GM21723 (cell line): ENCODE results near the gene TPPP3.

Source experiments
- ATAC-seq: cut with Tn5 transposase; IDR thresholded peaks from one replicate; pipeline ENCODE4 v1.9.1; 2021; ENCODE audit warnings: mild to moderate bottlenecking, moderate library complexity; ENCODE audit not compliant: unreplicated experiment

The TPPP3 gene

GRCh38 chr16:67406111-67406971, 13.0 kb upstream of the TPPP3 start:
- ATAC-seq: no peak

- ATAC-seq: no peak
Observed at GRCh38 chr16:67405336-67405735, 12.0 kb upstream of the TPPP3 start.

GRCh38 chr16:67404740-67405226, 11.5 kb upstream of the TPPP3 start:
- ATAC-seq: no peak

GRCh38 chr16:67403976-67404555, 10.8 kb upstream of the TPPP3 start:
- ATAC-seq: no peak

- no peak for ATAC-seq
Observed at GRCh38 chr16:67400901-67401300, 7.6 kb upstream of the TPPP3 start.

- no peak for ATAC-seq
Observed at GRCh38 chr16:67399749-67400704, 6.7 kb upstream of the TPPP3 start.

- ATAC-seq: no peak
Observed at GRCh38 chr16:67399218-67399733, 6.0 kb upstream of the TPPP3 start.

- no peak for ATAC-seq
Observed at GRCh38 chr16:67398546-67399217, 5.4 kb upstream of the TPPP3 start.

GRCh38 chr16:67397812-67398545, 4.7 kb upstream of the TPPP3 start:
- no peak for ATAC-seq

- ATAC-seq: no peak
Observed at GRCh38 chr16:67397036-67397801, 3.9 kb upstream of the TPPP3 start.

GRCh38 chr16:67396159-67397035, 3.1 kb upstream of the TPPP3 start:
- ATAC-seq: no peak

GRCh38 chr16:67395458-67396158, 2.3 kb upstream of the TPPP3 start:
- no peak for ATAC-seq

GRCh38 chr16:67395105-67395457, 1.8 kb upstream of the TPPP3 start:
- ATAC-seq: no peak

- no peak for ATAC-seq
Observed at GRCh38 chr16:67394155-67395104, 1.1 kb upstream of the TPPP3 start.

- no peak for ATAC-seq
Observed at GRCh38 chr16:67393788-67394154, 473 bp upstream of the TPPP3 start.

- no peak for ATAC-seq
Observed at GRCh38 chr16:67392301-67393059, 818 bp downstream of the TPPP3 start.
